ENCODE measurements around the gene PTPRT.

PTPRT gene

GRCh38 chr20:43095034-43095433 is 94.7 kb downstream of the PTPRT start:
- TF ChIP-seq POLR2AphosphoS5 (IDR thresholded peaks at IDR 0.05; ENCODE audit: low read depth, low read length): no peak
- TF ChIP-seq POLR2A (IDR thresholded peaks at IDR 0.05; ENCODE audit: low read depth, low read length): no peak
- TF ChIP-seq TAF1 (IDR thresholded peaks at IDR 0.05; ENCODE audit: borderline replicate concordance, low read depth, low read length): no peak
- no peak for DNase-seq (ENCODE audit: insufficient read length)
- no peak for FAIRE-seq

- DNase-seq (ENCODE audit: insufficient read length): no peak
- TF ChIP-seq POLR2AphosphoS5 (IDR thresholded peaks at IDR 0.05; ENCODE audit: low read depth, low read length) (no peak), TAF1 (IDR thresholded peaks at IDR 0.05; ENCODE audit: borderline replicate concordance, low read depth, low read length) (no peak), POLR2A (IDR thresholded peaks at IDR 0.05; ENCODE audit: low read depth, low read length) (no peak)
- FAIRE-seq: no peak
These were observed 97.2 kb downstream of the PTPRT start for GRCh38 chr20:43092386-43093088.

DNA sequence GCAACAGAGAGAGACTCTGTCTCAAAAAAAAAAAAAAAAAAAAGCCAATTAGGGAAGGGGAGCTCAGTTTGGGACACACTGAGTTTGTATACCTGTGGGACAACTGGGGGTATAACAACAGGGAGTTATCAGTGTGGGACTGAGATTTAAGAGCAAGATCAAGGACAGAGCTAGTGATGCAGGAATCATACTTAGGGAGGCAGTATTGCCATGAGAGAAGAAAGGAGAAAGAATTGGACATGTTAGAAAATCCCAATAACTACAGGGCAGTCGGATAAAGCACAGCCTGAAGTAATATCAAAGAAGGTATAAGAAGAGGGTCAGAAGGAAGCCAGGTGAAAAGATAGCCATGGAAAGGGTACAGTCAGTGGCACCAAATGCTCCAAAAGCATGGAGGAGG is 121.2 kb downstream of the PTPRT start:
- FAIRE-seq (no peak), DNase-seq (ENCODE audit: insufficient read length) (no peak)
- TF ChIP-seq POLR2AphosphoS5 (IDR thresholded peaks at IDR 0.05; ENCODE audit: low read depth, low read length) (no peak), POLR2A (IDR thresholded peaks at IDR 0.05; ENCODE audit: low read depth, low read length) (no peak), TAF1 (IDR thresholded peaks at IDR 0.05; ENCODE audit: borderline replicate concordance, low read depth, low read length) (no peak)

- DNase-seq (ENCODE audit: insufficient read length) (no peak), FAIRE-seq (no peak)
- no peak for TF ChIP-seq POLR2AphosphoS5 (IDR thresholded peaks at IDR 0.05; ENCODE audit: low read depth, low read length)
- no peak for TF ChIP-seq POLR2A (IDR thresholded peaks at IDR 0.05; ENCODE audit: low read depth, low read length)
- TF ChIP-seq TAF1 (IDR thresholded peaks at IDR 0.05; ENCODE audit: borderline replicate concordance, low read depth, low read length): no peak
These were observed 123.6 kb downstream of the PTPRT start for GRCh38 chr20:43066125-43066524.

DNA sequence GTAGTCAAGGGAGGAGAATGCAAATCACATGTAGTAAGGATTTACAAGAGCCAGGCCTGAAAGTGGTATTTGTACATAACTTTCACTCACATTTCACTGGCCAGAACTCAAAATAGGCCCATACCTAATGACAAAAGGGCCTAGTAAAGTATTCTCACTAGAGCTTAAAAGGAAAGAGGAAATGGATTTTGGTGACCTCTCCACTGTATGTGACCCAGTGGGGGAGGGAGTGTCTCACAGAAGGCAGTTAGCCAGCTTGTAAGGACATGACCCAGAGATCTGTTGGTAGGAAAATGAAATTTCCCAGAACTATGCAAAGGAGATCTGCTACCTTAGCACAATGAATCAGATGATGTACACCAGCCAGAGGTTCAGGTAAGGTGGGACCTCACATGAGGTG is 124.4 kb downstream of the PTPRT start:
- TF ChIP-seq TAF1 (IDR thresholded peaks at IDR 0.05; ENCODE audit: borderline replicate concordance, low read depth, low read length) (no peak), POLR2A (IDR thresholded peaks at IDR 0.05; ENCODE audit: low read depth, low read length) (no peak)
- DNase-seq (ENCODE audit: insufficient read length) (no peak), FAIRE-seq (no peak)

DNA sequence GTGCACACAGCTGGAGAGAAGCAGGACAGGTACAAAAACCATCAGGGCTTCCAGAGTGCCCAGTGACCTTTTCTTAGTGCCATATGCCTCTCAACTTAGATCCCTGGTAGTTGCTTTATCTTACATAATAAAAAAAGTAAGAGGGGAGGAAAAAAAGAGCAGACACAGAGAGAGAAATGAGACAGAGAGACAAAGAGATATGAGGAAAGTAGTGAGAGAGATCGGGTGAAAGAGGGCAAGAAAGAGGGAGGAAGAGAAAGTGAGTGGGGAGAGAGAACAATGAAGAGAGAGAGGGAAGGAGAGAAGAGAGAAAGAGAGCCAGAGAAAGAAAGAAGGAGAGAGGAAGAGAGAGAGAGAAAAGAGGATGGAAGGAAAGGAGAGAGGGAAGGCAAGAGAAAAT is 131.6 kb downstream of the PTPRT start:
- DNase-seq (ENCODE audit: insufficient read length) (no peak), FAIRE-seq (no peak)
- TF ChIP-seq POLR2A (IDR thresholded peaks at IDR 0.05; ENCODE audit: low read depth, low read length): no peak
- no peak for TF ChIP-seq POLR2AphosphoS5 (IDR thresholded peaks at IDR 0.05; ENCODE audit: low read depth, low read length)
- no peak for TF ChIP-seq TAF1 (IDR thresholded peaks at IDR 0.05; ENCODE audit: borderline replicate concordance, low read depth, low read length)

- FAIRE-seq (no peak), DNase-seq (ENCODE audit: insufficient read length) (no peak)
- TF ChIP-seq POLR2AphosphoS5 (IDR thresholded peaks at IDR 0.05; ENCODE audit: low read depth, low read length) (no peak), POLR2A (IDR thresholded peaks at IDR 0.05; ENCODE audit: low read depth, low read length) (no peak), TAF1 (IDR thresholded peaks at IDR 0.05; ENCODE audit: borderline replicate concordance, low read depth, low read length) (no peak)
These were observed 132.4 kb downstream of the PTPRT start for GRCh38 chr20:43057317-43057716.

GRCh38 chr20:43055181-43055884 is 134.4 kb downstream of the PTPRT start:
- no peak for DNase-seq (ENCODE audit: insufficient read length)
- no peak for FAIRE-seq
- TF ChIP-seq TAF1 (IDR thresholded peaks at IDR 0.05; ENCODE audit: borderline replicate concordance, low read depth, low read length): no peak

- DNase-seq (ENCODE audit: insufficient read length) (no peak), FAIRE-seq (no peak)
- TF ChIP-seq TAF1 (IDR thresholded peaks at IDR 0.05; ENCODE audit: borderline replicate concordance, low read depth, low read length) (no peak), POLR2AphosphoS5 (IDR thresholded peaks at IDR 0.05; ENCODE audit: low read depth, low read length) (no peak), POLR2A (IDR thresholded peaks at IDR 0.05; ENCODE audit: low read depth, low read length) (no peak)
These were observed 137.2 kb downstream of the PTPRT start for GRCh38 chr20:43052532-43052931.

DNA sequence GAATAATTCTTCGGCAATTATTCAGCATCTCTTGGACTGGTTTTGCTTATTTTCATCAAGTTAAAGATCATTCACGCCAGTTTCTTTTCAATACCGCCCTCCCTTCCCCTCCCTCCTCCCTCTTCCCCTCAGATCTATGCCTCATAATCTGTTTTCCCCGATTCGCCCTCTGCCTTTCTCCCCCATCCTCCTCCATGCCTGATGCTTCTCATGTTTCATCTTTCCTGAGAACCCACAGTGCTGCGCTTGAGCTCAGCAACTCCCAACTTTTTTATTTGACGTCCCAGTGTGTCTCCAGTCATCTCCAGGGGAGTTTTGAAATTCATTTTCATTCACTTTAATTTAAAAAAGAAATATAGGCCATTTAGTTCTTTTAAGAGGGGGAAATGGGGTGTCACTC is 142.7 kb downstream of the PTPRT start:
- TF ChIP-seq TAF1 (IDR thresholded peaks at IDR 0.05; ENCODE audit: borderline replicate concordance, low read depth, low read length): no peak
- no peak for TF ChIP-seq POLR2AphosphoS5 (IDR thresholded peaks at IDR 0.05; ENCODE audit: low read depth, low read length)
- DNase-seq (ENCODE audit: insufficient read length): no peak
- FAIRE-seq: no peak

GRCh38 chr20:43043887-43044286 is 145.8 kb downstream of the PTPRT start:
- FAIRE-seq (no peak), DNase-seq (ENCODE audit: insufficient read length) (no peak)
- no peak for TF ChIP-seq POLR2A (IDR thresholded peaks at IDR 0.05; ENCODE audit: low read depth, low read length)
- no peak for TF ChIP-seq TAF1 (IDR thresholded peaks at IDR 0.05; ENCODE audit: borderline replicate concordance, low read depth, low read length)
- TF ChIP-seq POLR2AphosphoS5 (IDR thresholded peaks at IDR 0.05; ENCODE audit: low read depth, low read length): no peak

- no peak for TF ChIP-seq POLR2AphosphoS5 (IDR thresholded peaks at IDR 0.05; ENCODE audit: low read depth, low read length)
- TF ChIP-seq TAF1 (IDR thresholded peaks at IDR 0.05; ENCODE audit: borderline replicate concordance, low read depth, low read length): no peak
- no peak for TF ChIP-seq POLR2A (IDR thresholded peaks at IDR 0.05; ENCODE audit: low read depth, low read length)
- no peak for DNase-seq (ENCODE audit: insufficient read length)
These were observed 149.3 kb downstream of the PTPRT start for GRCh38 chr20:43040427-43040826.

More at GRCh38 chr20:43040427-43040826, 149.3 kb downstream of the PTPRT start:
- FAIRE-seq: no peak

Measured in GM12892 (cell line).